HCT116 (cell line): Measurements from ENCODE around the gene HVCN1. TPM values are rescaled to one million over a fixed set of nuclear protein-coding genes. Genes with fewer than 3 reads are reported as not detected.

Experiments used
- ATAC-seq: fragments of 200-7000 bp; cut with Tn5 transposase; 2 replicates; pipeline ENCODE4 v1.9.1; 2020; ENCODE audit warnings: mild to moderate bottlenecking, moderate library complexity
- BruUV-seq: library from RNA; stranded (reverse); fragments of 400-500 nt; replicated peaks from 2 replicates; lab custom pipeline; 2021; lab: Mats Ljungman, UMichigan
- CTCF ChIA-PET: fragments of 300-600 bp; sonication (Branson Sonifier 250); formaldehyde crosslinking; loops from one replicate; lab custom pipeline; 2021; ENCODE audit warnings: antibody characterized with exemption; lab: Charles Lee
- POLR2A ChIA-PET: fragments of 300-600, 350-600 bp; sonication (Branson Sonifier 250); formaldehyde crosslinking; loops from one replicate; lab custom pipeline; 2021; ENCODE audit warnings: antibody characterized with exemption; lab: Charles Lee
- RAD21 ChIA-PET, 2 experiments: fragments of 300-600 bp; sonication (Branson Sonifier 250); formaldehyde crosslinking; loops; one replicate each; lab custom pipeline; 2023; ENCODE audit warnings: low total read pairs in 2 of 2; ENCODE audit not compliant: uncharacterized antibody in 2 of 2, unreplicated experiment in 2 of 2, low non-redundant PET in 1 of 2; lab: Charles Lee
- DNase-seq: peaks from one replicate; pipeline ENCODE4 v3.0.0-alpha.2; 2010; ENCODE audit warnings: low read depth, low spot score
- H2AFZ ChIP-seq: fragments of 200-600 bp; shearing (Covaris generic), sonication (generic); 2 replicates; pipeline ENCODE4 v1.6.1; 2017; ENCODE audit warnings: low read depth, mixed run types, mixed read lengths, antibody characterized with exemption, low read length; ENCODE audit not compliant: poor library complexity, severe bottlenecking
- H3K27ac ChIP-seq: 2 replicates; pipeline ENCODE4 v1.5.1; 2012; ENCODE audit warnings: low read depth, low read length
- H3K27me3 ChIP-seq: fragments of 200-600 bp; sonication (generic); 2 replicates; pipeline ENCODE4 v1.6.1; 2016; ENCODE audit warnings: mixed run types, low read length, mixed read lengths; ENCODE audit not compliant: insufficient read depth
- H3K36me3 ChIP-seq, 2 experiments: fragments of 200-500 bp in 1 of 2; fragments of 200-600 bp in 1 of 2; sonication (Bioruptor generic) in 1 of 2; sonication (generic) in 1 of 2; 2 replicates each; pipeline versions ENCODE4 v1.5.1 to v1.6.1; 2014 to 2016; ENCODE audit warnings: low read length in 2 of 2, inconsistent platforms in 1 of 2, mixed read lengths in 1 of 2, mixed run types in 1 of 2; ENCODE audit not compliant: insufficient read depth in 2 of 2, control insufficient read depth in 1 of 2
- H3K4me1 ChIP-seq, 2 experiments: fragments of 200-600 bp in 1 of 2; sonication (generic) in 1 of 2; 2 replicates each; pipeline versions ENCODE4 v1.5.1 to v1.6.1; 2012 to 2017; ENCODE audit warnings: low read length in 2 of 2, inconsistent platforms in 1 of 2, mild to moderate bottlenecking in 1 of 2, mixed read lengths in 1 of 2, mixed run types in 1 of 2, moderate library complexity in 1 of 2; ENCODE audit not compliant: insufficient read depth in 2 of 2, control insufficient read depth in 1 of 2
- H3K4me2 ChIP-seq: fragments of 200-600 bp; sonication (generic); 2 replicates; pipeline ENCODE4 v1.6.1; 2017; ENCODE audit warnings: mixed run types, low read length, mixed read lengths
- H3K4me3 ChIP-seq, 2 experiments: fragments of 200-600 bp in 1 of 2; sonication (generic) in 1 of 2; replicated peaks in 1 of 2; 2 replicates each; pipeline ENCODE4 v1.5.1; 2011 to 2016; ENCODE audit warnings: low read length in 2 of 2, control low read depth in 1 of 2, low read depth in 1 of 2, mild to moderate bottlenecking in 1 of 2, mixed read lengths in 1 of 2, mixed run types in 1 of 2
- H3K79me2 ChIP-seq: fragments of 200-600 bp; sonication (generic); 2 replicates; pipeline ENCODE4 v1.6.1; 2017; ENCODE audit warnings: mild to moderate bottlenecking, mixed run types, low read length, moderate library complexity, mixed read lengths; ENCODE audit not compliant: insufficient read depth
- H3K9ac ChIP-seq: fragments of 200-600 bp; sonication (generic); 2 replicates; pipeline ENCODE4 v1.6.1; 2016; ENCODE audit warnings: low read length, mixed read lengths
- H3K9me2 ChIP-seq: fragments of 200-600 bp; sonication (generic), shearing (Covaris generic); 2 replicates; pipeline ENCODE4 v1.6.1; 2017; ENCODE audit warnings: mixed run types, mild to moderate bottlenecking, moderate library complexity; ENCODE audit not compliant: insufficient read depth
- H3K9me3 ChIP-seq, 2 experiments: fragments of 200-500 bp in 1 of 2; fragments of 200-600 bp in 1 of 2; sonication (Bioruptor generic) in 1 of 2; sonication (generic) in 1 of 2; 2 replicates each; pipeline ENCODE4 v1.6.1; 2014 to 2017; ENCODE audit warnings: low read length in 2 of 2, mixed read lengths in 2 of 2, inconsistent platforms in 1 of 2, low read depth in 1 of 2, mild to moderate bottlenecking in 1 of 2, mixed run types in 1 of 2, moderate library complexity in 1 of 2; ENCODE audit not compliant: control insufficient read depth in 1 of 2, insufficient read depth in 1 of 2
- H4K20me1 ChIP-seq: fragments of 200-600 bp; sonication (generic), shearing (Covaris generic); 2 replicates; pipeline ENCODE4 v1.6.1; 2017; ENCODE audit warnings: mixed run types, mild to moderate bottlenecking, moderate library complexity; ENCODE audit not compliant: insufficient read depth
- CEBPB ChIP-seq: IDR thresholded peaks from 2 replicates; pipeline ENCODE4 v1.6.1; 2012; ENCODE audit warnings: low read depth
- ELF1 ChIP-seq: IDR thresholded peaks from 2 replicates; pipeline ENCODE4 v1.6.1; 2012; ENCODE audit warnings: low read depth, borderline replicate concordance
- FOSL1 ChIP-seq: IDR thresholded peaks from 2 replicates; pipeline ENCODE4 v1.6.1; 2012; ENCODE audit warnings: low read depth
- POLR2AphosphoS5 ChIP-seq: IDR thresholded peaks from 2 replicates; pipeline ENCODE4 v1.6.1; 2011; ENCODE audit warnings: mild to moderate bottlenecking, low read depth, low read length, moderate library complexity
- RAD21 ChIP-seq: IDR thresholded peaks from 2 replicates; pipeline ENCODE4 v1.6.1; 2012; ENCODE audit warnings: low read depth, mild to moderate bottlenecking
- SIN3A ChIP-seq: IDR thresholded peaks from 2 replicates; pipeline ENCODE4 v1.6.1; 2012; ENCODE audit warnings: low read depth
- SRF ChIP-seq: IDR thresholded peaks from 2 replicates; pipeline ENCODE4 v1.6.1; 2012; ENCODE audit warnings: low read depth
- TCF7L2 ChIP-seq: IDR thresholded peaks from 2 replicates; pipeline ENCODE4 v1.7.0; 2011; ENCODE audit warnings: borderline replicate concordance, inconsistent platforms; ENCODE audit not compliant: insufficient read depth, insufficient read length; ENCODE audit errors: extremely low read depth
- intact Hi-C: fragments of 100-400 bp; cut with micrococcal nuclease; formaldehyde crosslinking; loops from 2 replicates; pipeline ENCODE4 v1.10.0; 2022
- total RNA-seq: library from RNA; stranded (reverse); gene quantifications from one replicate; pipeline ENCODE4 v1.2.1, GENCODE V29; 2021; ENCODE audit not compliant: unreplicated experiment
- TF ChIP-seq, protein P1 (sequence below), 3 experiments: fragments of 200-600 bp in 1 of 3; sonication (generic) in 1 of 3; IDR thresholded peaks in 2 of 3; conservative IDR thresholded peaks in 1 of 3; 2 replicates each; pipeline ENCODE4 v1.5.1; 2012 to 2017; ENCODE audit warnings: low read depth in 2 of 3, low read length in 2 of 3, antibody characterized with exemption in 1 of 3, borderline replicate concordance in 1 of 3, control low read depth in 1 of 3, mild to moderate bottlenecking in 1 of 3, mixed read lengths in 1 of 3, mixed run types in 1 of 3, moderate library complexity in 1 of 3; ENCODE audit not compliant: insufficient read depth in 1 of 3
- TF ChIP-seq, protein P2 (sequence below): IDR thresholded peaks from 2 replicates; pipeline ENCODE4 v1.6.1; 2012

Gene HVCN1
- total RNA-seq, 1 experiment from 2014 or later, result 0.15 TPM

GRCh38 chr12:110702081-110702480 is 13.2 kb upstream of the HVCN1 start:
- Histone ChIP-seq H3K4me2 (no peak overlapping the region), H4K20me1 (no peaks in the 10 kb centered on the region), H3K27me3 (no peaks in the 10 kb centered on the region), H3K27ac (no peak overlapping the region), H3K79me2 (no peaks in the 10 kb centered on the region), H3K4me1 (peaks cover 13 to 32% of the 10 kb centered on the region in 2 experiments), H3K9me3 (no peaks in the 10 kb centered on the region), H3K9ac (no peak overlapping the region), H3K36me3 (no peaks in the 10 kb centered on the region), H3K4me3 (no peak overlapping the region), H3K9me2 (no peaks in the 10 kb centered on the region), H2AFZ (no peak overlapping the region)
- ATAC-seq, result no peak
- TF ChIP-seq FOSL1, result no peak
- TF ChIP-seq POLR2AphosphoS5, result no peak
- TF ChIP-seq SIN3A, result no peak
- no peak for TF ChIP-seq CEBPB
- no peak for TF ChIP-seq TCF7L2
- TF ChIP-seq, protein P1, sequence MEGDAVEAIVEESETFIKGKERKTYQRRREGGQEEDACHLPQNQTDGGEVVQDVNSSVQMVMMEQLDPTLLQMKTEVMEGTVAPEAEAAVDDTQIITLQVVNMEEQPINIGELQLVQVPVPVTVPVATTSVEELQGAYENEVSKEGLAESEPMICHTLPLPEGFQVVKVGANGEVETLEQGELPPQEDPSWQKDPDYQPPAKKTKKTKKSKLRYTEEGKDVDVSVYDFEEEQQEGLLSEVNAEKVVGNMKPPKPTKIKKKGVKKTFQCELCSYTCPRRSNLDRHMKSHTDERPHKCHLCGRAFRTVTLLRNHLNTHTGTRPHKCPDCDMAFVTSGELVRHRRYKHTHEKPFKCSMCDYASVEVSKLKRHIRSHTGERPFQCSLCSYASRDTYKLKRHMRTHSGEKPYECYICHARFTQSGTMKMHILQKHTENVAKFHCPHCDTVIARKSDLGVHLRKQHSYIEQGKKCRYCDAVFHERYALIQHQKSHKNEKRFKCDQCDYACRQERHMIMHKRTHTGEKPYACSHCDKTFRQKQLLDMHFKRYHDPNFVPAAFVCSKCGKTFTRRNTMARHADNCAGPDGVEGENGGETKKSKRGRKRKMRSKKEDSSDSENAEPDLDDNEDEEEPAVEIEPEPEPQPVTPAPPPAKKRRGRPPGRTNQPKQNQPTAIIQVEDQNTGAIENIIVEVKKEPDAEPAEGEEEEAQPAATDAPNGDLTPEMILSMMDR (IDR thresholded peaks at IDR 0.05 in 2 of 3, conservative IDR thresholded peaks at IDR 0.05 in 1 of 3; ENCODE audit: borderline replicate concordance in 1 of 3, insufficient read depth in 1 of 3, low read depth in 2 of 3, low read length in 2 of 3), result no peak
- TF ChIP-seq ELF1, result no peak
- TF ChIP-seq, protein P2, sequence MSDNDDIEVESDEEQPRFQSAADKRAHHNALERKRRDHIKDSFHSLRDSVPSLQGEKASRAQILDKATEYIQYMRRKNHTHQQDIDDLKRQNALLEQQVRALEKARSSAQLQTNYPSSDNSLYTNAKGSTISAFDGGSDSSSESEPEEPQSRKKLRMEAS, result no peak
- TF ChIP-seq SRF, result no peak
- no peak for TF ChIP-seq RAD21
- BruUV-seq, result no TSS peak
- DNase-seq, result no peak
- ChIA-PET RAD21 (interaction anchor here in 1 of 2 experiments (0.7 kb wide), 1 partner anchor 131 kb away, joined by 3 read pairs; no protein-coding TSS in a partner anchor), CTCF (no interaction called here), POLR2A (interaction anchor here (0.8 kb wide), 1 partner anchor 186 kb away, joined by 3 read pairs; no protein-coding TSS in a partner anchor)
- intact Hi-C loops, result no loop called here
